Esophagus squamous epithelium (tissue), 5 donors: ENCODE results near the gene APOL5. TPM values are rescaled to one million over a fixed set of nuclear protein-coding genes. Genes with fewer than 3 reads are reported as not detected.

Experiments used
- DNase-seq: peaks from one replicate; lab custom pipeline; 2025; lab: John Stamatoyannopoulos, UW
- H3K27ac ChIP-seq, 4 donors: fragments of 200-600 bp; sonication (generic); one replicate each; pipeline ENCODE4 v1.5.1; 2016 to 2019; ENCODE audit warnings: mild to moderate bottlenecking in 1 of 4
- H3K27me3 ChIP-seq, 4 donors: fragments of 200-600 bp; sonication (generic); 1 replicate in 3 of 4; 2 replicates in 1 of 4; pipeline versions ENCODE4 v1.5.1 to v1.6.0; 2017 to 2021; ENCODE audit warnings: antibody characterized with exemption in 1 of 4
- H3K36me3 ChIP-seq, 3 donors: fragments of 200-600 bp; sonication (generic); one replicate each; pipeline ENCODE4 v1.5.1; 2016 to 2019
- H3K4me1 ChIP-seq, 3 donors: fragments of 200-600 bp; sonication (generic); one replicate each; pipeline ENCODE4 v1.5.1; 2017 to 2019
- H3K4me3 ChIP-seq, 4 donors: fragments of 200-600 bp; sonication (generic); 1 replicate in 3 of 4; 2 replicates in 1 of 4; pipeline ENCODE4 v1.5.1; 2016 to 2019; ENCODE audit warnings: mild to moderate bottlenecking in 2 of 4, moderate library complexity in 1 of 4
- H3K9me3 ChIP-seq, 3 donors: fragments of 200-600 bp; sonication (generic); one replicate each; pipeline ENCODE4 v1.5.1; 2016 to 2019
- CTCF ChIP-seq, 6 experiments: fragments of 450-650 bp in 4 of 6; fragments of 200-600 bp in 2 of 6; sonication (generic) in 2 of 6; IDR thresholded peaks; one replicate each; pipeline ENCODE4 v1.5.1; 2016 to 2019; ENCODE audit warnings: antibody characterized with exemption in 6 of 6, mild to moderate bottlenecking in 4 of 6, moderate library complexity in 4 of 6
- POLR2A ChIP-seq, 4 donors: fragments of 450-650 bp; IDR thresholded peaks; one replicate each; pipeline ENCODE4 v1.6.1; 2017; ENCODE audit warnings: antibody characterized with exemption in 4 of 4, mild to moderate bottlenecking in 4 of 4, moderate library complexity in 3 of 4
- WGBS, 2 donors: methylation state at CpG; one replicate each; pipeline ENCODE4 v1.1.5; 2018; 5-methylcytosine and 5-hydroxymethylcytosine counted together
- intact Hi-C: fragments of 100-400 bp; cut with DNase I; formaldehyde crosslinking; loops from one replicate; pipeline ENCODE4 v1.15.0; 2022
- total RNA-seq, 4 donors: library from RNA; depleted of rRNA; stranded (reverse); fragments of >200 nt; gene quantifications; one replicate each; pipeline ENCODE4 v1.1.0, GENCODE V29; 2016
- donor health status: DM: yes; HTN: yes; CAD: no.

APOL5 gene
- total RNA-seq, 4 donors from 2014 or later, result not detected

DNA sequence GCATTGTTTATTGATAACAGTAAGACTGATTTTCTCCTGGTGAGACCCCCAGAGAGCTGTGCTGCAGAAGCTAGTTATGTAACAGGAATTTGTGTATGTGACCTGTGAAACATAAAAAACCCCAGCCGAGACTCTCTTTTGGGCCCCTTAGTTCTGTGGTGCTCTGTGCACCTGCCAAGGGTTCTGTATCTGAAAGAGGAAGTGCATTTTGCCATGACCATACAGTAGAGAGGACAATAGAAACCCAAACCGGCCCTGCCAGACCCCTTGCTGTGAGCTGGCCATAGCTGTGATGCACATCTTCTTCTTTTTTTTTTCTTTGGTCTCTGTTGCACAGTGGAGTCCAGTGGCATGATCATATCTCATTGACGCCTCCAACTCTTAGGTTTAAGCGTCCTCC, 31.4 kb upstream of the APOL5 start:
- H3K4me3 ChIP-seq, result no peak overlapping the region
- TF ChIP-seq CTCF (IDR thresholded peaks at IDR 0.05) (no peak), POLR2A (IDR thresholded peaks at IDR 0.05) (no peak)
- H3K27ac ChIP-seq, result no peak overlapping the region
- intact Hi-C loops, result no loop called here
- no peaks in the 10 kb centered on the region for H3K36me3 ChIP-seq
- 80 to 89% methylated on average over 4 of the region's 4 CpGs for WGBS, 2 donors
- H3K4me1 ChIP-seq, result no peaks in the 10 kb centered on the region
- H3K27me3 ChIP-seq, result no peaks in the 10 kb centered on the region
- DNase-seq, result no peak
- H3K9me3 ChIP-seq, result no peaks in the 10 kb centered on the region

GRCh38 chr22:35687461-35687860, 30.2 kb upstream of the APOL5 start:
- no peak for DNase-seq
- H3K27ac ChIP-seq, result no peak overlapping the region
- no peaks in the 10 kb centered on the region for H3K4me1 ChIP-seq
- intact Hi-C loops, result no loop called here
- peaks cover 0 to 3% (median 0%) of the 10 kb centered on the region in 4 donors for H3K27me3 ChIP-seq
- 77 to 80% methylated on average over 6 of the region's 6 CpGs for WGBS, 2 donors
- no peaks in the 10 kb centered on the region for H3K36me3 ChIP-seq
- no peaks in the 10 kb centered on the region for H3K9me3 ChIP-seq
- no peak overlapping the region for H3K4me3 ChIP-seq
- TF ChIP-seq CTCF (IDR thresholded peaks at IDR 0.05) (no peak), POLR2A (IDR thresholded peaks at IDR 0.05) (no peak)

DNA sequence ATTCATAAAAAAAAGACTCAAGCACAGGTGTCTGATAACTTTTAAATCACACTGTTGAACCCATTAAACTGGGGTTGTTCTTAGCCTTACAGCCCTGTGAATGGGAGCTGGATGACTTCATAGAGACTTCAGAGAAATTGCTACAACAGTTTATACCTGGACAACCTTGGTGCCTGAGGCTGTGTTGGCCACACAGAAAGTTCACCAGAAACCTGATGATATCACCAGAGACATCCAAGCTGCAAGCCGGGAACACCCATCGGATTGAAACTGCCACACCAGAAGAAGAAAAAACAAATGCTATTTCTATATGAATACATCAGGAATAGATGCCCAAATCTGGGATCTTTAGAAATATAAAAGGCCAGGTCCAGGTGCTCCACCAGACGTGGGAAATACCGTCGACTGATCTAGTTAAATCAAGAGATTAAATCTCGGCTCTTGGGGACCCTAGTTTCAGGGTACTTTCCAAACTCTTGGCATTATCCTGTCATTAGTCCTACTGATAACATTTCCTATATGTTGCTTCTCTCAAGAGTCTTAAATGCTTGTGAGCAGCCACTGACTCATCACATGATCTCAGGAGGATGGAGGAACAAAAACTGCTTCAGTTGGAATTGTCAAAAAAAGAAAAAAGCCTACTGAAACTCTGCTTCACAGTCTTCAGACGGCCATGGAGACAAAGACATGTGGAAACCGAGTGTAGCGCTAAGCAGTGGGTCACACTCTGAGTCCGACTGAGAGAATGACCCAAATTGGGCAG, 28.6 kb upstream of the APOL5 start:
- no peak for DNase-seq
- intact Hi-C loops, result no loop called here
- Histone ChIP-seq H3K4me1 (no peaks in the 10 kb centered on the region), H3K27ac (no peak overlapping the region), H3K4me3 (no peak overlapping the region), H3K27me3 (peaks cover 0 to 8% (median 0%) of the 10 kb centered on the region in 4 donors), H3K9me3 (no peaks in the 10 kb centered on the region), H3K36me3 (no peaks in the 10 kb centered on the region)
- TF ChIP-seq POLR2A (IDR thresholded peaks at IDR 0.05) (no peak), CTCF (IDR thresholded peaks at IDR 0.05) (no peak)
- 77 to 88% methylated on average over 10 of the region's 10 CpGs for WGBS, 2 donors

DNA sequence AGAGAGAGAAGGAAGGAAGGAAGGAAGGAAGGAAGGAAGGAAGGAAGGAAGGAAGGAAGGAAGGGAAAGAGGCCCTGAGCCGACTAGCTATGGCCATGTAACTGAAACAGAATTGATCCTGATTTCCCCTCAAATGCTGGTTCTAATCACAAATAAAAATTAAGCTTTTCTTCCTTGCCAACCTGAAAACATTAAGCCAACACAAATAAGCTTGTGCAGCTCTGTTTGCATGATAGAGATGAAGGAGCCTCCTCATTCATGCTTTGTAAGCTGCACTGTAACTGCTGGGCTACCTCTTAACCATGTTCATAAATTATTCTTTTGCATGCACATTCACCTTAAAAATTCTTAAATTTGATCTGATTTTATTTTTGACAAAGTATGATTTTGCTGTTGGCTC, 27.7 kb upstream of the APOL5 start:
- intact Hi-C loops, result no loop called here
- WGBS, 2 donors, result 47 to 69% methylated on average over 1 of the region's 1 CpG

More for the DNA sequence above, 27.7 kb upstream of the APOL5 start:
- TF ChIP-seq CTCF (IDR thresholded peaks at IDR 0.05) (no peak), POLR2A (IDR thresholded peaks at IDR 0.05) (no peak)
- no peak for DNase-seq
- Histone ChIP-seq H3K4me3 (no peak overlapping the region), H3K4me1 (no peaks in the 10 kb centered on the region), H3K9me3 (no peaks in the 10 kb centered on the region), H3K36me3 (no peaks in the 10 kb centered on the region), H3K27me3 (peaks cover 0 to 8% (median 0%) of the 10 kb centered on the region in 4 donors), H3K27ac (no peak overlapping the region)
